Neural progenitor cell (in vitro differentiated cells): ENCODE results near the gene UBE2U.

Experiments used
- CTCF ChIP-seq: fragments of 200-600 bp; sonication (generic); IDR thresholded peaks from 2 replicates; pipeline ENCODE4 v1.5.1; 2017; ENCODE audit warnings: antibody characterized with exemption, mild to moderate bottlenecking
- EZH2phosphoT487 ChIP-seq: fragments of 200-600 bp; sonication (generic); IDR thresholded peaks from 2 replicates; pipeline ENCODE4 v1.6.1; 2017; ENCODE audit warnings: antibody characterized with exemption

- TF ChIP-seq CTCF (no peak), EZH2phosphoT487 (no peak)
These were observed 63.6 kb downstream of the UBE2U start for GRCh38 chr1:64266991-64267390.
